Amniotic epithelial cell (primary cell): ENCODE results near the gene OR4F6.

Experiments
- DNase-seq: peaks from one replicate; pipeline ENCODE4 v3.0.0-alpha.2; 2010; ENCODE audit warnings: low read depth

OR4F6 gene

DNA sequence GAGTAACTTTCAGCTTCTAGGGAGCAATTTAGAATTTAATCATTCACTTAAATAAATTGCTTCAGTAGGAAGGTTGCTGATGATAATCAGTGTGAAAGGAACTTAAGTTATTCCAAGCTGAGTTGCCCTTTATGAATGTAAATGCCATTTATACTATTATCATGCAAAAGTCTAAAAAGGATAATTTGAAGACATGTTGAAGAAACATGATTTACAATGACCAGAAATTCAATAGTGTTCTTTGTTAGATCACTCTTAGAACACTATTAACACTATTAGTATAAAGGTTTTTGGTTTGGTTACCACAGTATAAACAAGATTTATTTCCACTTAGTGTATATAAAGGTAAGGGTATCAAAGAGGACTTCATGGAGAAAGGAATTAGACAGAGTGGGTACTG is 1.6 kb downstream of the OR4F6 start:
- no peak for DNase-seq

DNA sequence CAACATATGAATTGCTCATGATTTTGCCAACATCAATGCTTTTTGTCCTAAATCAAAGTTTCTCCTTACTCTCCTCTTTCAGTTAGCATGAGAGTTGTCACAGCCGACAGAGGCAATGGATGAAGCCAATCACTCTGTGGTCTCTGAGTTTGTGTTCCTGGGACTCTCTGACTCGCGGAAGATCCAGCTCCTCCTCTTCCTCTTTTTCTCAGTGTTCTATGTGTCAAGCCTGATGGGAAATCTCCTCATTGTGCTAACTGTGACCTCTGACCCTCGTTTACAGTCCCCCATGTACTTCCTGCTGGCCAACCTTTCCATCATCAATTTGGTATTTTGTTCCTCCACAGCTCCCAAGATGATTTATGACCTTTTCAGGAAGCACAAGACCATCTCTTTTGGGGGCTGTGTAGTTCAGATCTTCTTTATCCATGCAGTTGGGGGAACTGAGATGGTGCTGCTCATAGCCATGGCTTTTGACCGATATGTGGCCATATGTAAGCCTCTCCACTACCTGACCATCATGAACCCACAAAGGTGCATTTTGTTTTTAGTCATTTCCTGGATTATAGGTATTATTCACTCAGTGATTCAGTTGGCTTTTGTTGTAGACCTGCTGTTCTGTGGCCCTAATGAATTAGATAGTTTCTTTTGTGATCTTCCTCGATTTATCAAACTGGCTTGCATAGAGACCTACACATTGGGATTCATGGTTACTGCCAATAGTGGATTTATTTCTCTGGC is 2.5 kb downstream of the OR4F6 start:
- DNase-seq, result no peak

DNA sequence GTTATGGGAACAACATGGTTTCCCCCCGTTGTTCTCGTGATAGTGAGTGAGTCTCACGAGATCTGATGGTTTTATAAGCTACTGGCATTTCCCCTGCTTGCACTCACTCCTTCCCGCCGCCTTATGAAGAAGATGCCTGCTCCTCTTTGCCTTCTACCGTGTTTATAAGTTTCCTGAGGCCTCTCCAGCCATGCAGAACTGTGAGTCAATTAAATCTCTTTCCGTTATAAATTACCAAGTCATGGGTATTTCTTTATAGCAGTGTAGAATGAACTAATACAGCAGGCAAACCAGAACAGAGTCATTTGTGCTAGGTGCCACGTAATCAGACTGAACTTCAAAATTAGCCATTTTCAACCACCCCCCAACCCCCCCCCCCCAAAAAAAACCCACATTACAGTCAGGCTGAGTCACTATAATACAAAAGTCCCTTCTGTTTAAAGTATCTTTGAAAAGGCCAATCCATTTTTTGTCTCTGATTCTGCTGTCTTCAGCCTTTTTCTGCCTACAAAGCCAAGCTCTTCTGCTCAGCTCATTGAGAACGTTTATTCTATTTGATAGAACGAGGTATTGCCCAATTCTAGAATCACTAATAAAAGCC is 4.1 kb downstream of the OR4F6 start:
- peak; percentile 6 for DNase-seq

DNA sequence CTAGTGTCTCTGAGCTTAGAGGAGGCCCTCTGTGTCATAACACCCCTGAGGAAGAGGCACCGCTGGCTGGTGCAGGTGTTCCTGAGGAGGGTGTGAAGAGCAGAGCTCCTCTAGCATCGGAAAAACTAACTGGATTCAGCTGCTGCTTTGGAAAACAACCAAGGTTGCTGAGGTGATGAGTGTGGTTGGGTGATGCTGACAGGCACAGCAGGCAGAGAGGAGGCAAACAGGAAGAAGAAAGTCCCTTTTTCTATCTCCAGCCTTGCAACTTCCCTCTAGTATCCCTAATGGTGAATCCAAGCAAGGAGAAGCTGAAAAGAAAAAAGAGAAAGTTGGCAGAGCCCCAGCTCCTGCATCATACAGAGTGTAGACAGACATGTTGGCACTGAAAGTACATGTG is 4.9 kb downstream of the OR4F6 start:
- DNase-seq, result no peak

DNA sequence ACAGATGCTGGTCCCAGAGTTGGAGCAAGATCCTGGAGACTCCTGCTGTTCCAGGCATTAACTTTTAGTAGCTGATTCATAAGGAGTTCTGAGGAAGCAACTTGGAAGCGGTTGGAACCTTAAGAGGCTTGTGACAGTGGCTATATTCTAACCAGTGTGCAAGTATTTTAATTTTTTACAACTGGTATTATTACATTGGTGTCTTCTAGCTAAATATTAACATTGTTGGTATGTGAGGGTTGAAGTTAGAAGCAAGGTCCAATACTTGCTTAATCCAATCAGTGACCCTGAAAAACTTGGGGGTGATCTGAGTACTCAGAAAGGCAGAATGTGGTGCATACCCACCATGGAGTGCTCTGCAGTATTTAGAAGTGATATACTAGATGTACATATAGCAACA is 7.1 kb downstream of the OR4F6 start:
- DNase-seq, result no peak

DNA sequence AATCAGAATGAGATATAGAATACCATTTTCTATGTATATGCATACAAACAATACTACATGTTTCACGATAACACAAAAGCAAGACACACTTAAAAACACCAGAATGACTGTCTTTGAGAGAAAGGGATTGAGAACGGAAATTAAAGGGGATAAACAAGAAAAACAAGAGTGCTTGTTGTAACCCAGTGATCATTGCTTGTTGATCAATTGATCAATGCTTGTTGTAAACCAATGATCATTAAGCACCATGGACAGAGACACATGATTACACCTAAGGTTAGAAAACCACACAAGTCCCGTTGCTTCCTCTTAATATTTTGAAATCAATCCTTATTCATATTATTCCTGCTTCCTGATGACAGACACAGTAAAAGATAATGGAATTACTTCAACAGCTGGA is 7.6 kb downstream of the OR4F6 start:
- DNase-seq, result no peak

DNA sequence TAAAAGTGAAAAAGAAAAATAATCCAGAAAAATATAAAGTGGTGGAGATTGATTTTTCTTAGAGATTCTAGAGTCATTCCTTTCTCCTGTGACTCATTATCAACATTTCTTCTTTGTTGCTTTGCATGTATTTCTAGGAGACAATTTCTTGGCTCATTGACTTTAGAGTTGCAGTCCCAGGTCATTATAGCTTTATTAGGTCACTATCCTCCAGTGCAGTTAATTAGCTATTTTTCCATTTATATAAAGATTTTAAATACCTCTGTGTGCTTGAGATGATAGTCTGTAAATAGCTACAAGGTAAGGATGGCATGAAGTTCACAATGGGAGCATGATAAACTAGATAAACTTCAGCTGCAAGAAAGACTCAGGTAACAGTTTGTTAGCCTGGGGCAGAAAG is 8.6 kb downstream of the OR4F6 start, which contains the start of gene OR4F15:
Gene OR4F15 (plus strand): TSS at position 301 of the 400 bp plus-strand sequence. CDS start 5,985 bp downstream, outside the sequence.
- DNase-seq, result no peak

DNA sequence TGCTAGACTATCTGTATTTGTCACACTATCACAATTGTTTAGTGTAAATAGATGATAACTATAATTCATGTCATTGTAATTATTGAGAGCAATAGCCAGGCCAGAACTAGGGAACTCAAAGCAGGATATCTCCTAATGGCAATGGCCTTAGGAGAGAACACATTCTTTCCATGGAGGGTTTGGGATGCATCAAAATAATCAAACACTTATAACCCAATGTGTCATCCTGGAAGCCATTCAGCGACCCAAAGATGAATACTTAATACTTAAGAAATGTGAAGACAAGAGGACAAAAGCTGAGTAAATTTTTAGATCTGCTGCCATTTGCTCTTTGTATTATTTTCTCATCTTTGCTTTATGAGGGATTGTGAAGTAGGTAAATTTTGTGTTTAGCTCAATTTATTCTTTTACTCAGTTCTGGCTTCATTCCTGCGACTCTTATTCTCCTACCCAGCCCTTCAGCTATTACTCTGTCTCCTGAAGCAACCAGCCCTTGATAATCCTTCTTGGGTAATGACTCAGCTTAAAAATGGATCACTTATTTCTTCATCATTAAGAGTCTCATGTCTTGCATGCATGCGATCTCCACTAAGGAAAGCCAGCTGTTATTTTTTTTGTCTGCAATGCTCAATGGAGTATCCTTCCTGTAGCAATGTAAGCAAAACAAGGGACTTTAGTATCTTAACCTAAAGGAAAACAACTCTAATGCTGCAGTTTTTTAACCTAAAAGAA is 10.7 kb downstream of the OR4F6 start:
- DNase-seq, result peak; percentile 21

DNA sequence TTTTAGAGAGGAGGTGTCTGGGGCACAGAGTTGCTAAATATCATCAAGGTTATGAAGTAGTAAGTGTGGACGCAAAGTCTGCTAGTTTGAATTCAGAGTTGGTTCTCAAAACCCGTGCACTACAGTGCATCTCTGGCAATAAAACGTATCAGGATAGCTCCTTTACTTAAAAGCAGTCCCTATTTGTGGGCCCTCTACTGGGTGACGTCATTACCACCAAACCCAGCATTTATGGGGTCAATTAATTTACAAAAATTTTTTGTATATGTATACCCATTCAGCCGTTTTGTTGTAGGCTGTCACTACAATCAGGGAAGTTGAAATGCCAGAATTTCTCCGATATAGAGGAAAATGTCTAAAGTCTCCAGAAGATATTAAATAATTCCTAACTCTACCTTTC is 17.5 kb downstream of the OR4F6 start:
- DNase-seq, result no peak

DNA sequence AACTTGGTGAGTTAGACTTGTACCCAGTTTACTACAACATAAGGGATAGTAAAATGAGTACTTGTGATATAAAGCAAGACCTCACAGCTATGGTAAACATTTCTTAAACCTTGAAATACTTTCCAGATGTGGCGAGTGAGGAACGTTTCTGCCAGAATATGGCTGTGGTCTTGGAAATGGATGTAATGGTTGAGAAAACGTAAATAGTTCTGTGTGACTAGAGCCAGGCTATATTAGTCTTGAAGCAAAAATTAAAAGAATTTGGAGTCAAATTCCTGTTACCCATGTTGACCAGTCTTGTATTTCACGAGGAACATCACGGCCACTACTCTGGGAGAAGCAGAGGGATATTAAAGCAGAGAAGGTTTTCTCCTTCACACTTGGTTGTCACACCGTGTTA is 23.9 kb downstream of the OR4F6 start:
- DNase-seq, result no peak

DNA sequence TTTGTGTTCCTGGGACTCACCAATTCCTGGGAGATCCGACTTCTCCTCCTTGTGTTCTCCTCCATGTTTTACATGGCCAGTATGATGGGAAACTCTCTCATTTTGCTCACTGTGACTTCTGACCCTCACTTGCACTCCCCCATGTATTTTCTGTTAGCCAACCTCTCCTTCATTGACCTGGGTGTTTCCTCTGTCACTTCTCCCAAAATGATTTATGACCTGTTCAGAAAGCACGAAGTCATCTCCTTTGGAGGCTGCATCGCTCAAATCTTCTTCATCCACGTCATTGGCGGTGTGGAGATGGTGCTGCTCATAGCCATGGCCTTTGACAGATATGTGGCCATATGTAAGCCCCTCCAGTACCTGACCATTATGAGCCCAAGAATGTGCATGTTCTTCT is 25.5 kb downstream of the OR4F6 start:
- DNase-seq, result no peak

DNA sequence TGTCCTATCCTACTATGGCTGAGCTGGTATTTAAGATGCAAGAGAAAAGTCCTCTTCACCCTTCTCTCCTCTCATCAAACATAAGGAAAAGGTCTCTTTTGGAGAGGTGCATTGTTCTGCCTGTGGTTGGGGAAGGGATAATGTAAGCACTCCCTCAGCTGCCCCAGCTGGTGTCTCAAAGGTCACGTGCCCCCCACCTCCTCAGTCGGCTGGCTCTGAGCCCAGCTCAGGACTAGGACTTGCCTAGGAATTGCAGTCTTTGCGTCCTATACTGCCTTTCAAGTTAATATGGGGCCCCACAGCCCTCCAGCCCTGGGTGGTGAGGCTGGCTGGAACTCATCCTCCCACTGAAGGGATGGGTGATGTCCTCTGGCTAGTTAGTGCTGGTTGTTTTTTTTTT is 38.3 kb downstream of the OR4F6 start:
- no peak for DNase-seq

DNA sequence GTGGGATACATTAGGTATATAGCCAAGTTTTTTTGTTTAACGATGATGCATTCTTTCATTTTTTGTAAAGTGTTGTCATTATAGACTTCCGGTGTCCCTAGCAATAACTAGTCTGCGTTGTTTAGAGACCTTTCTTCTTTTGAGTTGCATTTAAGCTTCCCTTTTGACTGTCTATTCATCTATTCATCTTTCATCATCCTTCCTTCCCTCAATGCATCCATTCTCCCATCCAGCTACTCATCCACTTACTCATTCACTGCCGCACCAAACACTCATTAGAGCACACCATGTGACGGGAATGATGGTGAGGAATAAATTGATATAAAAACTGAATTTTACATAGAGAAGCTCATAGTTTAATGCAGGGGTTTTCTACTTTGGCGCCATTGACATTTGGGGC is 41.6 kb downstream of the OR4F6 start:
- no peak for DNase-seq

DNA sequence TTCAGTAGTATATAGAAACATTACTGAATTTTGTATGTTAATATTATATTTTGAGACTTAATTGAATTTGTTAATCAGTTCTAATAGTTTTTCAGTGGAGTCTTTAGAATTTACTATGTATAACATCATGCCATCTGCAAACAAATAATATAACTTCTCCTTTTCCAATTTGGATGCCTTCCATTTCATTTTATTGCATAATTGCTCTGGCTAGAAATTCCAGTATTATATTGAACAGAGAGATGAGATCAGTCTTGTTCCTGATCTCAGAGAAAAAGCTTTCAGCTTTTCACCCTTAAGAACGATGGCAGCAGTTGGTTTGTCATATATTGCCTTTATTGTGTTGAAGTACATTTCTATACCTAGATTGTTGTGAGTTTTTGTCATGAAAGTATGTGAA is 49.0 kb downstream of the OR4F6 start:
- DNase-seq, result no peak
